22Rv1 (cell line): ENCODE data around the gene KHNYN.

Source experiments
- ZFX ChIP-seq: fragments of 450-650 bp; IDR thresholded peaks from 2 replicates; pipeline ENCODE4 v1.6.1; 2017; ENCODE audit warnings: antibody characterized with exemption, borderline replicate concordance
- TF ChIP-seq, protein P1 (sequence below): fragments of 450-650 bp; IDR thresholded peaks from 2 replicates; pipeline ENCODE4 v1.5.1; 2017; ENCODE audit warnings: mild to moderate bottlenecking

DNA sequence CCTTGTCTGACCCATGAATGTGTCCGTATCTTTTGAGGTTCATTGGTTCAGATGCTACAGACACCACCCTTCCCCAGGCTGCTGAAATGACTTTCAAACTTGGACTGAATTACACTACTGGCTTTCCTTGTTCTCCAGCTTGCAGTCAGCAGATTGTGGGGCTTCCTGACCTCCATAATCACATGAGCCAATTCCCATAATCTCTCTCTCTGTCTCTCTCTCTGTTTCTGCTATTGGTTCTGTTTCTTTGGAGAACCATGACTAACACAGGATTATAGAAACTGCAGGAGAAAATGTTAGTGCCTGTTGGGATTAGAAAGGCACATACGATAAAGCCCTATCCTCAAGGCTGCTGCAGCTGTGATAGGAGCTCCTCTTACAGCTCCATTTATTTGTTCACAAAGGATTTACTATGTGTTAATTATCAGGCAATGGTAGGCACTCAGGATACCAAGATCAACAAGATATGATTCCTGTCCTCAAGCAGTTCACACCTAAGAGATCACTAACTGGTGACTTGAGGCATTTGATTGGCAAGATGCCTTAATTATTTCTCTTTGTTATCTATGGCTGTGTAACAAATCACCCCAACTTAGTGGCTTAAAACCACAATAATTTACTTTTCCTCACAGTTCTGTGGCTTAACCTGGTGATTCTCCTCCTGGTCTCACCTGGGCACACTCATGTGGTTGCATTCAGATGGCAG is 41.1 kb upstream of the KHNYN start:
- TF ChIP-seq, protein P1, sequence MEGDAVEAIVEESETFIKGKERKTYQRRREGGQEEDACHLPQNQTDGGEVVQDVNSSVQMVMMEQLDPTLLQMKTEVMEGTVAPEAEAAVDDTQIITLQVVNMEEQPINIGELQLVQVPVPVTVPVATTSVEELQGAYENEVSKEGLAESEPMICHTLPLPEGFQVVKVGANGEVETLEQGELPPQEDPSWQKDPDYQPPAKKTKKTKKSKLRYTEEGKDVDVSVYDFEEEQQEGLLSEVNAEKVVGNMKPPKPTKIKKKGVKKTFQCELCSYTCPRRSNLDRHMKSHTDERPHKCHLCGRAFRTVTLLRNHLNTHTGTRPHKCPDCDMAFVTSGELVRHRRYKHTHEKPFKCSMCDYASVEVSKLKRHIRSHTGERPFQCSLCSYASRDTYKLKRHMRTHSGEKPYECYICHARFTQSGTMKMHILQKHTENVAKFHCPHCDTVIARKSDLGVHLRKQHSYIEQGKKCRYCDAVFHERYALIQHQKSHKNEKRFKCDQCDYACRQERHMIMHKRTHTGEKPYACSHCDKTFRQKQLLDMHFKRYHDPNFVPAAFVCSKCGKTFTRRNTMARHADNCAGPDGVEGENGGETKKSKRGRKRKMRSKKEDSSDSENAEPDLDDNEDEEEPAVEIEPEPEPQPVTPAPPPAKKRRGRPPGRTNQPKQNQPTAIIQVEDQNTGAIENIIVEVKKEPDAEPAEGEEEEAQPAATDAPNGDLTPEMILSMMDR: no peak
- TF ChIP-seq ZFX: no peak
